ENCODE results near the gene F5. TPM values are rescaled to one million over a fixed set of nuclear protein-coding genes. Genes with fewer than 3 reads are reported as not detected.

Gene F5
- total and polyA plus RNA-seq, 2 donors (not counting 1 experiment from before 2014, with no cell fraction given), result under 0.01 TPM; not detected in 1

DNA sequence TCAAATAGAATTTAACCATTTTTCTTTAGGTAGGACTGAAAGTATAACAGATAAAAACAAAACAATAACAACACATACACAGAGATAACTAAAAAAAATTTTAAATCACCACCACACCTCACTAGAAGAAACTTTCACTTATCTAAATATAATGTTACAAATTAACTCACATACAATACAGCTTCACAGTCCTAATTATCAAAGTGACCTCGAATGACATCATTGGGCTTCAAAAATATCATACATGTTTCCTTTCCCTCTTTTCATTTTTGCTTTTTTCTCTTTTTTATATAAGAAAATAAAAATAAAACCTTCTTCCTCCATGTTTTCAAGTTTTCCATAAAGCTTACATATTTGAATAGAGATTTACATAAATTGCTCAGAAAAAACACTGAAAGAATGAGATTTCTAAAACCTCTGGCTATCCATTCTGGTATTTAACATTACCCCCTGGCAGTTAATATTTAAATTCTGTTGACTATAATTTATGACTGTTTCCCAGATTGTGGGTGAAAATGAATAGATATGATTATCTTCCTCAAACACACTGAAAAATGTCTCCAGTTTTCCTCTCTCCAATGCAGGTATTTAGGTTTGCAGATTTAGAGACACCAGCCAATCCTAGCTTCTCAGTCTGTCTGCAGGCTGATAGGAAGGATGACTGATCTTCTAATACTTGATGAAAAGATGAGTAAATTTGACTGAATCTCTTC, 60.0 kb downstream of the F5 start:
- TF ChIP-seq EZH2 (IDR thresholded peaks at IDR 0.05; ENCODE audit: low read length, missing control alignments), result no peak
- TF ChIP-seq, protein P1, sequence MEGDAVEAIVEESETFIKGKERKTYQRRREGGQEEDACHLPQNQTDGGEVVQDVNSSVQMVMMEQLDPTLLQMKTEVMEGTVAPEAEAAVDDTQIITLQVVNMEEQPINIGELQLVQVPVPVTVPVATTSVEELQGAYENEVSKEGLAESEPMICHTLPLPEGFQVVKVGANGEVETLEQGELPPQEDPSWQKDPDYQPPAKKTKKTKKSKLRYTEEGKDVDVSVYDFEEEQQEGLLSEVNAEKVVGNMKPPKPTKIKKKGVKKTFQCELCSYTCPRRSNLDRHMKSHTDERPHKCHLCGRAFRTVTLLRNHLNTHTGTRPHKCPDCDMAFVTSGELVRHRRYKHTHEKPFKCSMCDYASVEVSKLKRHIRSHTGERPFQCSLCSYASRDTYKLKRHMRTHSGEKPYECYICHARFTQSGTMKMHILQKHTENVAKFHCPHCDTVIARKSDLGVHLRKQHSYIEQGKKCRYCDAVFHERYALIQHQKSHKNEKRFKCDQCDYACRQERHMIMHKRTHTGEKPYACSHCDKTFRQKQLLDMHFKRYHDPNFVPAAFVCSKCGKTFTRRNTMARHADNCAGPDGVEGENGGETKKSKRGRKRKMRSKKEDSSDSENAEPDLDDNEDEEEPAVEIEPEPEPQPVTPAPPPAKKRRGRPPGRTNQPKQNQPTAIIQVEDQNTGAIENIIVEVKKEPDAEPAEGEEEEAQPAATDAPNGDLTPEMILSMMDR (conservative IDR thresholded peaks at IDR 0.05 in 1 of 2, IDR thresholded peaks at IDR 0.05 in 1 of 2; ENCODE audit: low read depth in 1 of 2, low read length in 2 of 2), result no peak
- no peaks in the 10 kb centered on the region for H3K27me3 ChIP-seq (ENCODE audit: control insufficient read depth, insufficient read depth, low read length)
- H3K9ac ChIP-seq (ENCODE audit: insufficient read depth, low read length), result no peak overlapping the region
- H3K79me2 ChIP-seq (ENCODE audit: control insufficient read depth, insufficient read depth, low read length), result no peaks in the 10 kb centered on the region
- H4K20me1 ChIP-seq (ENCODE audit: control insufficient read depth, extremely low read depth, insufficient read depth, low read length), result no peaks in the 10 kb centered on the region
- H2AFZ ChIP-seq (ENCODE audit: low read length), result no peak overlapping the region
- H3K27ac ChIP-seq (ENCODE audit: insufficient read depth, low read length), result no peak overlapping the region
- no peak for DNase-seq (ENCODE audit: low read depth in 2 of 2)
- H3K4me2 ChIP-seq (ENCODE audit: extremely low read depth, insufficient read depth, low read length), result no peak overlapping the region
- H3K36me3 ChIP-seq (ENCODE audit: control insufficient read depth, insufficient read depth, low read length), result no peaks in the 10 kb centered on the region
- no peaks in the 10 kb centered on the region for H3K4me1 ChIP-seq (ENCODE audit: control insufficient read depth, extremely low read depth, insufficient read depth, low read length)
- no peaks in the 10 kb centered on the region for H3K9me3 ChIP-seq (ENCODE audit: control insufficient read depth, insufficient read depth, low read depth, low read length)
- H3K4me3 ChIP-seq (replicated peaks in 1 of 4; ENCODE audit: control extremely low read depth in 1 of 4, insufficient read depth in 1 of 4, low read depth in 3 of 4, low read length in 4 of 4), result no peak overlapping the region

DNA sequence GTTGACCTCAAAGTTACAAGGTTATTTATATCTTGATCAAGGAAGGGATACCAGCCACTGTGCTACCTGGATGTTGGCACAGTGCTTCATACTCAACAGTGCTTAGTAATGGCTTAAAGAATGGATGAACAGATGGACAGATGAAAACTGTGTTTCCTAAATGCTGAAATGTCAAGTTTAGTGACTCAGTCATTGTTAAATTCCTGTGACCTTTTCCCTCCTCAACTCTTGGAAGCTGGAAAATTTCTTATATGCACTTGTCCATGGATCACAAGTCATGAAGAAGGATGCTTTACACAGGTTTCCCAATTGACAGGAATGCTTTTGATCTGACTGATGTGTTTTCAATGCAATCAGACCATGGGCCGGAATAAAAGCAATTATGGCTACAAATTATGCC, 60.9 kb downstream of the F5 start:
- Histone ChIP-seq H2AFZ (ENCODE audit: low read length) (no peak overlapping the region), H3K36me3 (ENCODE audit: control insufficient read depth, insufficient read depth, low read length) (no peaks in the 10 kb centered on the region), H3K4me1 (ENCODE audit: control insufficient read depth, extremely low read depth, insufficient read depth, low read length) (no peaks in the 10 kb centered on the region), H3K79me2 (ENCODE audit: control insufficient read depth, insufficient read depth, low read length) (no peaks in the 10 kb centered on the region), H3K4me2 (ENCODE audit: extremely low read depth, insufficient read depth, low read length) (no peak overlapping the region), H3K4me3 (replicated peaks in 1 of 4; ENCODE audit: control extremely low read depth in 1 of 4, insufficient read depth in 1 of 4, low read depth in 3 of 4, low read length in 4 of 4) (no peak overlapping the region), H3K9me3 (ENCODE audit: control insufficient read depth, insufficient read depth, low read depth, low read length) (no peaks in the 10 kb centered on the region), H4K20me1 (ENCODE audit: control insufficient read depth, extremely low read depth, insufficient read depth, low read length) (no peaks in the 10 kb centered on the region), H3K27me3 (ENCODE audit: control insufficient read depth, insufficient read depth, low read length) (no peaks in the 10 kb centered on the region), H3K9ac (ENCODE audit: insufficient read depth, low read length) (no peak overlapping the region), H3K27ac (ENCODE audit: insufficient read depth, low read length) (no peak overlapping the region)
- DNase-seq (ENCODE audit: low read depth in 2 of 2), result no peak
- no peak for TF ChIP-seq EZH2 (IDR thresholded peaks at IDR 0.05; ENCODE audit: low read length, missing control alignments)
- TF ChIP-seq, protein P1 (conservative IDR thresholded peaks at IDR 0.05 in 1 of 2, IDR thresholded peaks at IDR 0.05 in 1 of 2; ENCODE audit: low read depth in 1 of 2, low read length in 2 of 2), result no peak

DNA sequence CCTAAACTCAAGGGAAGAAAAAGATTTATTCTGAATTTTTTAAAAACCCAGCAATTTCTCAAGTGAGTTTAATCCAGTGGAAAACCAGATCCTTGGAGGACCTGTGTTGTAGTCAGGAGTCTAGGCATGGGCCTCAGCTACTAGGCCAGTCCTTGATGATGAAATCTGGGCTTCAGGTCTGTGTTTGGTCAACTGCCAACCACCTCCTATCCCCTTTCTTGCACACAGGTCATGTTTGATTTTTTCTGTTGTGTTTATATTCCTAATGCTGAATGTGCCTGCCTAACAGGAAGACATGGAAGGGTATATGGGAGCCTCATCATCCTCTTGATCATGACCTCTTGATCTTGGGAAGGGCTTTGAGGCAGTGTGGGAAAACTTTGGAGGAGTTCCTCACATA, 62.4 kb downstream of the F5 start:
- Histone ChIP-seq H3K4me1 (ENCODE audit: control insufficient read depth, extremely low read depth, insufficient read depth, low read length) (no peaks in the 10 kb centered on the region), H3K79me2 (ENCODE audit: control insufficient read depth, insufficient read depth, low read length) (no peaks in the 10 kb centered on the region), H3K4me2 (ENCODE audit: extremely low read depth, insufficient read depth, low read length) (no peak overlapping the region), H3K27ac (ENCODE audit: insufficient read depth, low read length) (no peak overlapping the region), H3K9me3 (ENCODE audit: control insufficient read depth, insufficient read depth, low read depth, low read length) (no peaks in the 10 kb centered on the region), H2AFZ (ENCODE audit: low read length) (no peak overlapping the region), H3K4me3 (replicated peaks in 1 of 4; ENCODE audit: control extremely low read depth in 1 of 4, insufficient read depth in 1 of 4, low read depth in 3 of 4, low read length in 4 of 4) (no peak overlapping the region), H3K27me3 (ENCODE audit: control insufficient read depth, insufficient read depth, low read length) (no peaks in the 10 kb centered on the region), H4K20me1 (ENCODE audit: control insufficient read depth, extremely low read depth, insufficient read depth, low read length) (no peaks in the 10 kb centered on the region), H3K9ac (ENCODE audit: insufficient read depth, low read length) (no peak overlapping the region), H3K36me3 (ENCODE audit: control insufficient read depth, insufficient read depth, low read length) (no peaks in the 10 kb centered on the region)
- no peak for DNase-seq (ENCODE audit: low read depth in 2 of 2)
- TF ChIP-seq EZH2 (IDR thresholded peaks at IDR 0.05; ENCODE audit: low read length, missing control alignments), result no peak
- TF ChIP-seq, protein P1 (conservative IDR thresholded peaks at IDR 0.05 in 1 of 2, IDR thresholded peaks at IDR 0.05 in 1 of 2; ENCODE audit: low read depth in 1 of 2, low read length in 2 of 2), result no peak
